DOHH2 (cell line): ENCODE measurements around the gene UMAD1.
A peak's percentile ranks its signal among the peaks of the same experiment; 100 is the strongest.

Experiments used
- H3F3A ChIP-seq: fragments of 200-600 bp; sonication (generic), shearing (Covaris generic); 2 replicates; pipeline ENCODE4 v1.6.0; 2016; ENCODE audit warnings: antibody characterized with exemption, mild to moderate bottlenecking; ENCODE audit not compliant: control insufficient read depth, insufficient read depth
- H3K27ac ChIP-seq: fragments of 200-600 bp; sonication (generic); 2 replicates; pipeline ENCODE4 v1.5.1; 2014; ENCODE audit warnings: low read depth, mild to moderate bottlenecking, low read length, moderate library complexity
- H3K27me3 ChIP-seq: fragments of 200-600 bp; sonication (generic); 2 replicates; pipeline ENCODE4 v1.6.1; 2014; ENCODE audit warnings: mild to moderate bottlenecking, low read length, mixed read lengths; ENCODE audit not compliant: control insufficient read depth
- H3K36me3 ChIP-seq: fragments of 200-600 bp; sonication (generic); 2 replicates; pipeline ENCODE4 v1.6.1; 2014; ENCODE audit warnings: mild to moderate bottlenecking, low read length, moderate library complexity, mixed read lengths; ENCODE audit not compliant: control insufficient read depth
- H3K4me1 ChIP-seq: fragments of 200-600 bp; sonication (generic); 2 replicates; pipeline ENCODE4 v1.6.1; 2014; ENCODE audit warnings: mild to moderate bottlenecking, low read length, mixed read lengths; ENCODE audit not compliant: control insufficient read depth
- H3K4me2 ChIP-seq: fragments of 200-600 bp; sonication (generic); 2 replicates; pipeline ENCODE4 v1.6.0; 2014; ENCODE audit warnings: mild to moderate bottlenecking, low read length, moderate library complexity
- H3K4me3 ChIP-seq: fragments of 200-600 bp; sonication (generic); 2 replicates; pipeline ENCODE4 v1.5.1; 2014; ENCODE audit warnings: mild to moderate bottlenecking, low read length, mixed read lengths
- H3K79me2 ChIP-seq: fragments of 200-600 bp; sonication (generic); 2 replicates; pipeline ENCODE4 v1.6.1; 2014; ENCODE audit warnings: mild to moderate bottlenecking, low read length, mixed read lengths; ENCODE audit not compliant: control insufficient read depth
- H3K9me2 ChIP-seq: fragments of 200-600 bp; sonication (generic); replicated peaks from 2 replicates; pipeline ENCODE4 v1.6.1; 2014; ENCODE audit warnings: mild to moderate bottlenecking, low read length, mixed read lengths; ENCODE audit not compliant: control insufficient read depth
- H3K9me3 ChIP-seq: fragments of 200-600 bp; sonication (generic); 2 replicates; pipeline ENCODE4 v1.6.1; 2014; ENCODE audit warnings: antibody characterized with exemption, low read length, mixed read lengths; ENCODE audit not compliant: control insufficient read depth, insufficient read depth
- H4K20me1 ChIP-seq: fragments of 200-600 bp; sonication (generic); 2 replicates; pipeline ENCODE4 v1.6.0; 2014; ENCODE audit warnings: low read depth, mild to moderate bottlenecking, antibody characterized with exemption, low read length, moderate library complexity; ENCODE audit not compliant: control insufficient read depth, insufficient read depth
- EZH2phosphoT487 ChIP-seq: fragments of 200-600 bp; sonication (generic); IDR thresholded peaks from 2 replicates; pipeline ENCODE4 v1.6.1; 2017; ENCODE audit warnings: borderline replicate concordance, mild to moderate bottlenecking, antibody characterized with exemption, low read length, moderate library complexity, mixed read lengths
- TF ChIP-seq, protein P1 (sequence below): fragments of 200-600 bp; sonication (generic); IDR thresholded peaks from one replicate; pipeline ENCODE4 v1.5.1; 2014; ENCODE audit warnings: antibody characterized with exemption, mild to moderate bottlenecking, low read depth, low read length; ENCODE audit not compliant: poor library complexity, severe bottlenecking

Gene UMAD1

DNA sequence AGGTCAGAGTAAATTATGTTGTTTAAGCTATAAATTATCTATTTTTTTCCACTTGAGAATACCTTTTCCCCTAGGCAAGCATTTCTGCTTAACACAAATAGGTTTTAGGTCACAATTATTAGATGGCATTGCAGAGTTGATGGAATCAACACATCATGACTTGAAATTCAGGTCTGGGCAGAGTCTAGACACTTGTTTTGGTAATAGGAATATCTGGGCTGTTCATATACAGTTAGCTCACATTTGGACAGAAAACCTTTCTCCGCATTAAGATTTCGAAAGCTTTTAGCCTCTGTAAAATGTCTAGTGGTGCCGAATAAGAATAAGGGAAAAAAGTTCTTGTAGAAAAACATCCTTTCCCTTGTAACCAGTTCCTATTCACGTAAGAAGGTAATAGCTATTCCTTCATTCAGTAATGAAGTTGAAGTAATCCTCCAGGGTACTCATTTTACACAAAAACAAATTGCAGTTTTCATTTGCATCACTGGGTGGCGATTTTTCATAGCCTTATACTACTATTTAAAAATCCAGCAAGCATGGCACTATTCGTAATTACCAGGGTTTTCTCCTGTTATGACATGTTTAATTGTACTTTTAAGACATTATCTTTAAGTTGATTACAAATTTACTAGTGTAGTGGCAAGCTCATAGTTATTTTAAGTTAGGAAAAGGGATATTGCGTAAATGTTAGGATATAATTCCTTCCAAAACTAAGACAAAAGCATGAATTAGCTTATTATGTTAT is 40.8 kb downstream of the UMAD1 start:
- Histone ChIP-seq H3K4me2 (no peak overlapping the region), H3K27me3 (no peaks in the 10 kb centered on the region), H3K9me2 (no peaks in the 10 kb centered on the region), H3K79me2 (no peaks in the 10 kb centered on the region), H3K4me3 (no peak overlapping the region), H3F3A (no peaks in the 10 kb centered on the region), H3K27ac (no peak overlapping the region), H4K20me1 (no peaks in the 10 kb centered on the region), H3K4me1 (peaks cover 10% of the 10 kb centered on the region), H3K9me3 (no peaks in the 10 kb centered on the region), H3K36me3 (peaks cover 3% of the 10 kb centered on the region; the same call in 1 of the 2 replicates)
- no peak for TF ChIP-seq EZH2phosphoT487
- TF ChIP-seq, protein P1, sequence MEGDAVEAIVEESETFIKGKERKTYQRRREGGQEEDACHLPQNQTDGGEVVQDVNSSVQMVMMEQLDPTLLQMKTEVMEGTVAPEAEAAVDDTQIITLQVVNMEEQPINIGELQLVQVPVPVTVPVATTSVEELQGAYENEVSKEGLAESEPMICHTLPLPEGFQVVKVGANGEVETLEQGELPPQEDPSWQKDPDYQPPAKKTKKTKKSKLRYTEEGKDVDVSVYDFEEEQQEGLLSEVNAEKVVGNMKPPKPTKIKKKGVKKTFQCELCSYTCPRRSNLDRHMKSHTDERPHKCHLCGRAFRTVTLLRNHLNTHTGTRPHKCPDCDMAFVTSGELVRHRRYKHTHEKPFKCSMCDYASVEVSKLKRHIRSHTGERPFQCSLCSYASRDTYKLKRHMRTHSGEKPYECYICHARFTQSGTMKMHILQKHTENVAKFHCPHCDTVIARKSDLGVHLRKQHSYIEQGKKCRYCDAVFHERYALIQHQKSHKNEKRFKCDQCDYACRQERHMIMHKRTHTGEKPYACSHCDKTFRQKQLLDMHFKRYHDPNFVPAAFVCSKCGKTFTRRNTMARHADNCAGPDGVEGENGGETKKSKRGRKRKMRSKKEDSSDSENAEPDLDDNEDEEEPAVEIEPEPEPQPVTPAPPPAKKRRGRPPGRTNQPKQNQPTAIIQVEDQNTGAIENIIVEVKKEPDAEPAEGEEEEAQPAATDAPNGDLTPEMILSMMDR: peak; percentile 81

DNA sequence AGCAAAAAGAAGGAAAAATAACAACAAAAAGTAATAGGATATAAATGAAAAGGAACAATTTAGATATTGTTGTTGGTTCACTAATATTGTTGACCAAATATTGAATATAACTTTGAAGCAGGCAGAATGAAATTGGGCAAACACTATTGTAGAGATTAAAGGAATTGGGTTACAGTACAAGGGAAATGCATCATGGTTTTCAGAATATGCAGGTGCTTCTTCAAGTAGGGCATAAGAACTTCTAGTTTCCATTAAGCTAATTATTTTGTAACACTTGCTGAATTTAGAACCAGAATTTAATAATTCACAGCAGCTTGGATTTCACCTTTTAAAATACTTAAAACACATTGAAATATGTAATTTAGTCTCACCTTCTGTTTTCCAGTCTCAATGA is 41.4 kb downstream of the UMAD1 start:
- no peaks in the 10 kb centered on the region for H4K20me1 ChIP-seq
- H3K36me3 ChIP-seq: peaks cover 3% of the 10 kb centered on the region; the same call in 1 of the 2 replicates
- H3K4me3 ChIP-seq: no peak overlapping the region
- no peaks in the 10 kb centered on the region for H3K79me2 ChIP-seq
- no peaks in the 10 kb centered on the region for H3K9me3 ChIP-seq
- no peaks in the 10 kb centered on the region for H3F3A ChIP-seq
- TF ChIP-seq, protein P1: no peak
- TF ChIP-seq EZH2phosphoT487: no peak
- no peaks in the 10 kb centered on the region for H3K27me3 ChIP-seq
- H3K4me1 ChIP-seq: peaks cover 10% of the 10 kb centered on the region
- no peak overlapping the region for H3K27ac ChIP-seq
- no peak overlapping the region for H3K4me2 ChIP-seq
- no peaks in the 10 kb centered on the region for H3K9me2 ChIP-seq

DNA sequence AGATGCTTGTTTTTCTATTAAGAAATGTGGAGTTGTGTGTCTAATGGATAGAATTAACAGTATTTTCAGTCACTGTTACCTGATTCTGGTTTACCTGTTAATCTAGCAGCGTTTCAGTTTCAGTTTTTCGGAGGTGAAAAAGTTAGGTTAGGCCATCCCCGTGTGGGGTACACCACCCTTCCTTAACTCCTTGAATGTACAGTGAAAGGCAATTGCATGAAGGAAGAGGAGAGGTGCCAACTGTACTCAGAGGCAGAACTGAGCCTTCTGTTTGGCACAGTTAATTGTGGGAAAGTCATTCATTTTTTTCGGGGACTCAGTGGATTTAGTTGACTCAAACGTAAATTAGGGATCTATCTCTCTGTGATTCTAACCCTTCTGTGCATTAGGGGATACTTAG is 42.3 kb downstream of the UMAD1 start:
- peaks cover 10% of the 10 kb centered on the region for H3K4me1 ChIP-seq
- no peaks in the 10 kb centered on the region for H3K9me2 ChIP-seq
- peaks cover 3% of the 10 kb centered on the region; the same call in 1 of the 2 replicates for H3K36me3 ChIP-seq
- no peak overlapping the region for H3K27ac ChIP-seq
- no peaks in the 10 kb centered on the region for H3K27me3 ChIP-seq
- no peak for TF ChIP-seq EZH2phosphoT487
- TF ChIP-seq, protein P1: no peak
- H3K4me2 ChIP-seq: no peak overlapping the region
- no peaks in the 10 kb centered on the region for H3F3A ChIP-seq
- H4K20me1 ChIP-seq: no peaks in the 10 kb centered on the region
- H3K4me3 ChIP-seq: no peak overlapping the region
- no peaks in the 10 kb centered on the region for H3K9me3 ChIP-seq
- no peaks in the 10 kb centered on the region for H3K79me2 ChIP-seq
